ENCODE measurements around the gene ACADVL.

ACADVL gene

GRCh38 chr17:7192271-7192937 lies 27.3 kb upstream of the ACADVL start:
- Histone ChIP-seq H3K4me3 (ENCODE audit: insufficient read length, low read depth) (no peak overlapping the region), H3K9ac (ENCODE audit: insufficient read length, low read depth) (no peak overlapping the region), H3K27me3 (ENCODE audit: insufficient read depth, insufficient read length) (no peaks in the 10 kb centered on the region), H3K36me3 (ENCODE audit: insufficient read depth, insufficient read length, low read length) (peaks cover 49% of the 10 kb centered on the region), H3K4me1 (ENCODE audit: insufficient read depth, insufficient read length) (peaks cover 6% of the 10 kb centered on the region), H3K9me3 (ENCODE audit: insufficient read depth, low read length) (no peaks in the 10 kb centered on the region)
- no peak for TF ChIP-seq SUZ12 (IDR thresholded peaks at IDR 0.05; ENCODE audit: extremely low read depth, insufficient read depth, insufficient read length)
- TF ChIP-seq ZNF274 (IDR thresholded peaks at IDR 0.05; ENCODE audit: low read depth, low read length), result no peak
- no peak for TF ChIP-seq YY1 (IDR thresholded peaks at IDR 0.05; ENCODE audit: insufficient read depth, insufficient read length)
- no peak for DNase-seq (ENCODE audit: low read depth, low spot score)

GRCh38 chr17:7195971-7196370 lies 23.8 kb upstream of the ACADVL start:
- DNase-seq (ENCODE audit: low read depth, low spot score), result no peak
- Histone ChIP-seq H3K4me3 (ENCODE audit: insufficient read length, low read depth) (no peak overlapping the region), H3K36me3 (ENCODE audit: insufficient read depth, insufficient read length, low read length) (peaks cover 47% of the 10 kb centered on the region), H3K9ac (ENCODE audit: insufficient read length, low read depth) (no peak overlapping the region), H3K9me3 (ENCODE audit: insufficient read depth, low read length) (no peaks in the 10 kb centered on the region), H3K4me1 (ENCODE audit: insufficient read depth, insufficient read length) (peaks cover 4% of the 10 kb centered on the region), H3K27me3 (ENCODE audit: insufficient read depth, insufficient read length) (no peaks in the 10 kb centered on the region)
- TF ChIP-seq ZNF274 (IDR thresholded peaks at IDR 0.05; ENCODE audit: low read depth, low read length), result no peak
- no peak for TF ChIP-seq SUZ12 (IDR thresholded peaks at IDR 0.05; ENCODE audit: extremely low read depth, insufficient read depth, insufficient read length)
- TF ChIP-seq YY1 (IDR thresholded peaks at IDR 0.05; ENCODE audit: insufficient read depth, insufficient read length), result no peak

GRCh38 chr17:7196651-7197401 lies 22.9 kb upstream of the ACADVL start:
- Histone ChIP-seq H3K36me3 (ENCODE audit: insufficient read depth, insufficient read length, low read length) (peaks cover 48% of the 10 kb centered on the region), H3K4me1 (ENCODE audit: insufficient read depth, insufficient read length) (peaks cover under 1% of the 10 kb centered on the region), H3K27me3 (ENCODE audit: insufficient read depth, insufficient read length) (no peaks in the 10 kb centered on the region), H3K4me3 (ENCODE audit: insufficient read length, low read depth) (no peak overlapping the region), H3K9me3 (ENCODE audit: insufficient read depth, low read length) (no peaks in the 10 kb centered on the region), H3K9ac (ENCODE audit: insufficient read length, low read depth) (no peak overlapping the region)
- DNase-seq (ENCODE audit: low read depth, low spot score), result no peak
- TF ChIP-seq SUZ12 (IDR thresholded peaks at IDR 0.05; ENCODE audit: extremely low read depth, insufficient read depth, insufficient read length) (no peak), ZNF274 (IDR thresholded peaks at IDR 0.05; ENCODE audit: low read depth, low read length) (no peak), YY1 (IDR thresholded peaks at IDR 0.05; ENCODE audit: insufficient read depth, insufficient read length) (no peak)

- DNase-seq (ENCODE audit: low read depth, low spot score), result no peak
- H3K36me3 ChIP-seq (ENCODE audit: insufficient read depth, insufficient read length, low read length), result peaks cover 25% of the 10 kb centered on the region
These were observed 16.3 kb upstream of the ACADVL start for GRCh38 chr17:7203391-7203790.

GRCh38 chr17:7204336-7204735 lies 15.4 kb upstream of the ACADVL start:
- no peak for TF ChIP-seq YY1 (IDR thresholded peaks at IDR 0.05; ENCODE audit: insufficient read depth, insufficient read length)
- TF ChIP-seq ZNF274 (IDR thresholded peaks at IDR 0.05; ENCODE audit: low read depth, low read length), result no peak
- no peak for TF ChIP-seq SUZ12 (IDR thresholded peaks at IDR 0.05; ENCODE audit: extremely low read depth, insufficient read depth, insufficient read length)
- H3K4me3 ChIP-seq (ENCODE audit: insufficient read length, low read depth), result no peak overlapping the region
- peaks cover 8% of the 10 kb centered on the region for H3K4me1 ChIP-seq (ENCODE audit: insufficient read depth, insufficient read length)
- no peaks in the 10 kb centered on the region for H3K27me3 ChIP-seq (ENCODE audit: insufficient read depth, insufficient read length)
- H3K36me3 ChIP-seq (ENCODE audit: insufficient read depth, insufficient read length, low read length), result peaks cover 25% of the 10 kb centered on the region
- no peak for DNase-seq (ENCODE audit: low read depth, low spot score)
- no peak overlapping the region for H3K9ac ChIP-seq (ENCODE audit: insufficient read length, low read depth)
- H3K9me3 ChIP-seq (ENCODE audit: insufficient read depth, low read length), result no peaks in the 10 kb centered on the region

More at GRCh38 chr17:7203391-7203790, 16.3 kb upstream of the ACADVL start:
- TF ChIP-seq YY1 (IDR thresholded peaks at IDR 0.05; ENCODE audit: insufficient read depth, insufficient read length) (no peak), ZNF274 (IDR thresholded peaks at IDR 0.05; ENCODE audit: low read depth, low read length) (no peak), SUZ12 (IDR thresholded peaks at IDR 0.05; ENCODE audit: extremely low read depth, insufficient read depth, insufficient read length) (no peak)
- Histone ChIP-seq H3K9me3 (ENCODE audit: insufficient read depth, low read length) (no peaks in the 10 kb centered on the region), H3K9ac (ENCODE audit: insufficient read length, low read depth) (no peak overlapping the region), H3K4me1 (ENCODE audit: insufficient read depth, insufficient read length) (peaks cover 2% of the 10 kb centered on the region), H3K27me3 (ENCODE audit: insufficient read depth, insufficient read length) (no peaks in the 10 kb centered on the region), H3K4me3 (ENCODE audit: insufficient read length, low read depth) (no peak overlapping the region)

GRCh38 chr17:7204828-7205461 lies 14.8 kb upstream of the ACADVL start:
- H3K4me1 ChIP-seq (ENCODE audit: insufficient read depth, insufficient read length), result peaks cover 8% of the 10 kb centered on the region
- no peaks in the 10 kb centered on the region for H3K27me3 ChIP-seq (ENCODE audit: insufficient read depth, insufficient read length)
- peak; percentile 85 for DNase-seq (ENCODE audit: low read depth, low spot score)
- peaks cover 25% of the 10 kb centered on the region for H3K36me3 ChIP-seq (ENCODE audit: insufficient read depth, insufficient read length, low read length)
- TF ChIP-seq YY1 (IDR thresholded peaks at IDR 0.05; ENCODE audit: insufficient read depth, insufficient read length), result no peak
- TF ChIP-seq SUZ12 (IDR thresholded peaks at IDR 0.05; ENCODE audit: extremely low read depth, insufficient read depth, insufficient read length), result no peak
- no peak for TF ChIP-seq ZNF274 (IDR thresholded peaks at IDR 0.05; ENCODE audit: low read depth, low read length)
- H3K9me3 ChIP-seq (ENCODE audit: insufficient read depth, low read length), result no peaks in the 10 kb centered on the region
- peak overlapping the region; percentile 32 for H3K9ac ChIP-seq (ENCODE audit: insufficient read length, low read depth)
- H3K4me3 ChIP-seq (ENCODE audit: insufficient read length, low read depth), result peak overlapping the region; percentile 34

GRCh38 chr17:7205561-7205960 lies 14.2 kb upstream of the ACADVL start:
- H3K27me3 ChIP-seq (ENCODE audit: insufficient read depth, insufficient read length), result no peaks in the 10 kb centered on the region
- no peaks in the 10 kb centered on the region for H3K9me3 ChIP-seq (ENCODE audit: insufficient read depth, low read length)
- peaks cover 25% of the 10 kb centered on the region for H3K36me3 ChIP-seq (ENCODE audit: insufficient read depth, insufficient read length, low read length)
- peak overlapping the region; percentile 32 for H3K9ac ChIP-seq (ENCODE audit: insufficient read length, low read depth)
- DNase-seq (ENCODE audit: low read depth, low spot score), result no peak
- H3K4me1 ChIP-seq (ENCODE audit: insufficient read depth, insufficient read length), result peaks cover 8% of the 10 kb centered on the region
- no peak overlapping the region for H3K4me3 ChIP-seq (ENCODE audit: insufficient read length, low read depth)
- TF ChIP-seq ZNF274 (IDR thresholded peaks at IDR 0.05; ENCODE audit: low read depth, low read length), result no peak
- no peak for TF ChIP-seq YY1 (IDR thresholded peaks at IDR 0.05; ENCODE audit: insufficient read depth, insufficient read length)
- TF ChIP-seq SUZ12 (IDR thresholded peaks at IDR 0.05; ENCODE audit: extremely low read depth, insufficient read depth, insufficient read length), result no peak

All from NT2/D1 (cell line).